Liver (tissue), 9 donors: ENCODE data around the gene CLTC. TPM values are rescaled to one million over a fixed set of nuclear protein-coding genes. Genes with fewer than 3 reads are reported as not detected.

Experiments used
- DNase-seq: peaks from one replicate; pipeline ENCODE4 v3.0.0-alpha.2; 2017; ENCODE audit warnings: low spot score
- H3K27ac ChIP-seq, 2 donors: one replicate each; pipeline ENCODE4 v1.7.0; 2013; ENCODE audit warnings: inconsistent platforms in 2 of 2, low read length in 2 of 2, control low read depth in 1 of 2, low read depth in 1 of 2, mild to moderate bottlenecking in 1 of 2
- H3K27me3 ChIP-seq, 4 donors: one replicate each; pipeline versions ENCODE4 v1.6.1 to v1.7.0; 2013; ENCODE audit warnings: low read length in 3 of 4, inconsistent platforms in 1 of 4, mild to moderate bottlenecking in 1 of 4, moderate library complexity in 1 of 4; ENCODE audit not compliant: control insufficient read depth in 4 of 4, insufficient read depth in 4 of 4
- H3K36me3 ChIP-seq, 4 donors: one replicate each; pipeline versions ENCODE4 v1.6.1 to v1.7.0; 2013; ENCODE audit warnings: low read length in 3 of 4, mild to moderate bottlenecking in 3 of 4, low read depth in 1 of 4, moderate library complexity in 1 of 4; ENCODE audit not compliant: control insufficient read depth in 4 of 4, insufficient read depth in 3 of 4
- H3K4me1 ChIP-seq, 4 donors: one replicate each; pipeline versions ENCODE4 v1.6.1 to v1.7.0; 2013; ENCODE audit warnings: low read length in 3 of 4, mild to moderate bottlenecking in 3 of 4, moderate library complexity in 1 of 4; ENCODE audit not compliant: control insufficient read depth in 4 of 4, insufficient read depth in 4 of 4
- H3K4me3 ChIP-seq, 3 donors: one replicate each; pipeline versions ENCODE4 v1.6.1 to v1.7.0; 2013; ENCODE audit warnings: low read length in 3 of 3, control low read depth in 1 of 3, low read depth in 1 of 3, mild to moderate bottlenecking in 1 of 3
- H3K9ac ChIP-seq, 2 donors: one replicate each; pipeline ENCODE4 v1.7.0; 2013; ENCODE audit warnings: low read length in 2 of 2, mild to moderate bottlenecking in 2 of 2, moderate library complexity in 2 of 2, control low read depth in 1 of 2, low read depth in 1 of 2
- H3K9me3 ChIP-seq, 4 donors: one replicate each; pipeline versions ENCODE4 v1.6.1 to v1.7.0; 2013; ENCODE audit warnings: low read length in 3 of 4; ENCODE audit not compliant: control insufficient read depth in 4 of 4
- FOXA1 ChIP-seq: IDR thresholded peaks from 2 replicates; pipeline ENCODE4 v1.6.1; 2016; ENCODE audit warnings: antibody characterized with exemption
- FOXA2 ChIP-seq: IDR thresholded peaks from 2 replicates; pipeline ENCODE4 v1.6.1; 2016; ENCODE audit warnings: antibody characterized with exemption
- GABPA ChIP-seq, 2 donors: IDR thresholded peaks in 1 of 2; conservative IDR thresholded peaks in 1 of 2; 2 replicates each; pipeline ENCODE4 v1.6.1; 2016; ENCODE audit warnings: antibody characterized with exemption in 2 of 2, mild to moderate bottlenecking in 1 of 2, moderate library complexity in 1 of 2
- HNF4A ChIP-seq, 2 donors: conservative IDR thresholded peaks; 2 replicates each; pipeline ENCODE4 v1.6.1; 2016; ENCODE audit warnings: antibody characterized with exemption in 2 of 2, mild to moderate bottlenecking in 2 of 2
- JUND ChIP-seq, 2 donors: IDR thresholded peaks; 2 replicates each; pipeline ENCODE4 v1.6.1; 2016; ENCODE audit warnings: antibody characterized with exemption in 2 of 2
- RAD21 ChIP-seq, 2 donors: IDR thresholded peaks; 2 replicates each; pipeline ENCODE4 v1.6.1; 2016; ENCODE audit warnings: antibody characterized with exemption in 2 of 2, mild to moderate bottlenecking in 2 of 2
- SP1 ChIP-seq: IDR thresholded peaks from 2 replicates; pipeline ENCODE4 v1.6.1; 2018; ENCODE audit warnings: antibody characterized with exemption, mild to moderate bottlenecking
- TAF1 ChIP-seq: conservative IDR thresholded peaks from 2 replicates; pipeline ENCODE4 v1.6.1; 2016; ENCODE audit warnings: antibody characterized with exemption, mild to moderate bottlenecking
- YY1 ChIP-seq: IDR thresholded peaks from 2 replicates; pipeline ENCODE4 v1.6.1; 2016; ENCODE audit warnings: antibody characterized with exemption, mild to moderate bottlenecking
- ZBTB33 ChIP-seq: IDR thresholded peaks from 2 replicates; pipeline ENCODE4 v1.6.1; 2016; ENCODE audit warnings: antibody characterized with exemption
- WGBS: extraction: QIAGEN DNeasy Blood & Tissue Kit; methylation state at CpG from one replicate; pipeline ENCODE4 v1.1.7; 2013; 5-methylcytosine and 5-hydroxymethylcytosine counted together
- polyA plus RNA-seq, 2 donors: library from polyadenylated mRNA; stranded (reverse) in 1 of 2; unstranded in 1 of 2; fragments of 200-250 nt in 1 of 2; fragments of >200 nt in 1 of 2; fragmentation: Nextera tagmentation in 1 of 2; extraction: Ambion mirVana in 1 of 2; gene quantifications; one replicate each; pipeline versions ENCODE4 v1.2.1 to v1.2.3, GENCODE V29; 2013 to 2015
- total RNA-seq, 2 donors: library from RNA; depleted of rRNA; stranded (reverse); fragments of >200 nt; gene quantifications; one replicate each; pipeline ENCODE4 v1.2.3, GENCODE V29; 2014
- TF ChIP-seq, protein P1 (sequence below): fragments of 150-350 bp; IDR thresholded peaks from 2 replicates; pipeline ENCODE4 v1.5.1; 2017; ENCODE audit warnings: improper control_type of control experiment, low read depth, low read length; ENCODE audit not compliant: missing input control
- TF ChIP-seq, protein P2 (sequence below): IDR thresholded peaks from 2 replicates; pipeline ENCODE4 v1.6.1; 2016; ENCODE audit warnings: antibody characterized with exemption
- donor health status: healthy.
- donor health status: healthy.
- donor health status: healthy.
- donor health status: healthy.
- donor health status: healthy.

The CLTC gene
- total and polyA plus RNA-seq, 4 donors: 59.9 to 282 (median 172) TPM

DNA sequence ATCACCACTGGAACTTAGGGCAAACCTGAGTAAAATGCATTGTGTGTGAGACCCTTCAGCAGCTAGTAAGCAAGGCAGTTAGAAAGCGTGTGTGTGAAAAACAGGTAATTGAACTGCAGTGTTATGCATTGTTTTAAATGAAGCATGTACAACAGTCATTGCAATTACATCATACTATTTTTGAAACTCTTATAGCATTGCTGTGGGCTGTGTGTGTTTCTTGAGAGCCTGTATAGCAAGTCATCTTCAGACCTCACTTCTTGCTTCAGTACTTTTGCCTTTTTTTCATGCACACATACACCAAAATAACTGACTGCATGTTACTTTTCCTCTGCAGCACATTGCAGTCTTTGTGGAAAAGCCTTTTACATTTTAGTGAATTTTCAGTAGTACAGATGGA is 68.3 kb downstream of the CLTC start:
- H3K9me3 ChIP-seq: no peaks in the 10 kb centered on the region
- no peak overlapping the region for H3K9ac ChIP-seq
- WGBS: 97% methylated on average over 1 of the region's 1 CpG
- peaks cover 20 to 78% (median 69%) of the 10 kb centered on the region in 4 donors for H3K36me3 ChIP-seq
- H3K4me3 ChIP-seq: no peak overlapping the region
- H3K4me1 ChIP-seq: no peaks in the 10 kb centered on the region
- no peak for DNase-seq
- H3K27me3 ChIP-seq: no peaks in the 10 kb centered on the region
- no peak overlapping the region for H3K27ac ChIP-seq
- TF ChIP-seq ZBTB33: no peak
- TF ChIP-seq, protein P1, sequence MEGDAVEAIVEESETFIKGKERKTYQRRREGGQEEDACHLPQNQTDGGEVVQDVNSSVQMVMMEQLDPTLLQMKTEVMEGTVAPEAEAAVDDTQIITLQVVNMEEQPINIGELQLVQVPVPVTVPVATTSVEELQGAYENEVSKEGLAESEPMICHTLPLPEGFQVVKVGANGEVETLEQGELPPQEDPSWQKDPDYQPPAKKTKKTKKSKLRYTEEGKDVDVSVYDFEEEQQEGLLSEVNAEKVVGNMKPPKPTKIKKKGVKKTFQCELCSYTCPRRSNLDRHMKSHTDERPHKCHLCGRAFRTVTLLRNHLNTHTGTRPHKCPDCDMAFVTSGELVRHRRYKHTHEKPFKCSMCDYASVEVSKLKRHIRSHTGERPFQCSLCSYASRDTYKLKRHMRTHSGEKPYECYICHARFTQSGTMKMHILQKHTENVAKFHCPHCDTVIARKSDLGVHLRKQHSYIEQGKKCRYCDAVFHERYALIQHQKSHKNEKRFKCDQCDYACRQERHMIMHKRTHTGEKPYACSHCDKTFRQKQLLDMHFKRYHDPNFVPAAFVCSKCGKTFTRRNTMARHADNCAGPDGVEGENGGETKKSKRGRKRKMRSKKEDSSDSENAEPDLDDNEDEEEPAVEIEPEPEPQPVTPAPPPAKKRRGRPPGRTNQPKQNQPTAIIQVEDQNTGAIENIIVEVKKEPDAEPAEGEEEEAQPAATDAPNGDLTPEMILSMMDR: no peak
- no peak for TF ChIP-seq YY1
- TF ChIP-seq RAD21 (IDR thresholded peaks at IDR 0.05): no peak
- no peak for TF ChIP-seq HNF4A (conservative IDR thresholded peaks at IDR 0.05)

GRCh38 chr17:59688496-59688895 is 68.8 kb downstream of the CLTC start:
- no peak overlapping the region for H3K27ac ChIP-seq
- no peak for DNase-seq
- no peaks in the 10 kb centered on the region for H3K9me3 ChIP-seq
- no peaks in the 10 kb centered on the region for H3K4me1 ChIP-seq
- no peaks in the 10 kb centered on the region for H3K27me3 ChIP-seq
- 97% methylated on average over 2 of the region's 2 CpGs for WGBS
- H3K36me3 ChIP-seq: peaks cover 17 to 77% (median 67%) of the 10 kb centered on the region in 4 donors
- TF ChIP-seq SP1 (no peak), JUND (IDR thresholded peaks at IDR 0.05) (no peak), GABPA (IDR thresholded peaks at IDR 0.05 in 1 of 2, conservative IDR thresholded peaks at IDR 0.05 in 1 of 2) (no peak), FOXA2 (no peak), TAF1 (no peak), FOXA1 (no peak)
- TF ChIP-seq, protein P1: no peak
- no peak overlapping the region for H3K4me3 ChIP-seq
- H3K9ac ChIP-seq: no peak overlapping the region

GRCh38 chr17:59693582-59693981 is 73.9 kb downstream of the CLTC start:
- Histone ChIP-seq H3K36me3 (peaks cover 17 to 79% (median 55%) of the 10 kb centered on the region in 4 donors), H3K27ac (no peak overlapping the region), H3K9ac (no peak overlapping the region), H3K4me1 (peaks cover 0 to 7% (median 1%) of the 10 kb centered on the region in 4 donors), H3K27me3 (no peaks in the 10 kb centered on the region), H3K9me3 (no peaks in the 10 kb centered on the region), H3K4me3 (no peak overlapping the region)
- TF ChIP-seq RAD21 (IDR thresholded peaks at IDR 0.05): no peak
- TF ChIP-seq SP1: no peak
- TF ChIP-seq, protein P2, sequence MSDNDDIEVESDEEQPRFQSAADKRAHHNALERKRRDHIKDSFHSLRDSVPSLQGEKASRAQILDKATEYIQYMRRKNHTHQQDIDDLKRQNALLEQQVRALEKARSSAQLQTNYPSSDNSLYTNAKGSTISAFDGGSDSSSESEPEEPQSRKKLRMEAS: no peak
- 93% methylated on average over 7 of the region's 7 CpGs for WGBS
- DNase-seq: no peak
